GM18519 (cell line): ENCODE measurements around the gene TRIP4.
"Not testable (repeated sequence)": the region's sequence is repeated elsewhere in the genome, so short reads cannot be mapped to it uniquely, and the experiment has no call there.

Experiments used
- ATAC-seq: cut with Tn5 transposase; IDR thresholded peaks from one replicate; pipeline ENCODE4 v1.9.1; 2021; ENCODE audit warnings: mild to moderate bottlenecking, moderate library complexity; ENCODE audit not compliant: unreplicated experiment, low FRiP score

The TRIP4 gene

GRCh38 chr15:64476550-64476949, 88.9 kb downstream of the TRIP4 start:
- ATAC-seq: no peak

- no peak for ATAC-seq
Measured at GRCh38 chr15:64478863-64479262, 91.2 kb downstream of the TRIP4 start.

- ATAC-seq: no peak
Measured at GRCh38 chr15:64480891-64481290, 93.3 kb downstream of the TRIP4 start.

GRCh38 chr15:64483749-64484148, 96.1 kb downstream of the TRIP4 start:
- no peak for ATAC-seq

- ATAC-seq: no peak
Measured at GRCh38 chr15:64485796-64486195, 98.2 kb downstream of the TRIP4 start.

GRCh38 chr15:64490598-64491259, 103.1 kb downstream of the TRIP4 start:
- ATAC-seq: no peak

GRCh38 chr15:64493641-64494040, 106.0 kb downstream of the TRIP4 start:
- no peak for ATAC-seq

GRCh38 chr15:64495968-64496367, 108.3 kb downstream of the TRIP4 start:
- not testable (repeated sequence) for ATAC-seq

- ATAC-seq: no peak
Measured at GRCh38 chr15:64500695-64501395, 113.2 kb downstream of the TRIP4 start.

GRCh38 chr15:64501396-64501715, 113.7 kb downstream of the TRIP4 start:
- ATAC-seq: no peak

GRCh38 chr15:64502151-64502550, 114.5 kb downstream of the TRIP4 start:
- ATAC-seq: no peak

- no peak for ATAC-seq
Measured at GRCh38 chr15:64502551-64502950, 114.9 kb downstream of the TRIP4 start.

- ATAC-seq: no peak
Measured at GRCh38 chr15:64503197-64503596, 115.6 kb downstream of the TRIP4 start.

GRCh38 chr15:64503640-64504039, 116.0 kb downstream of the TRIP4 start:
- ATAC-seq: no peak
